Central memory CD8-positive, alpha-beta T cell (primary cell): ENCODE results near the gene SERPIND1.

Experiments
- ATAC-seq: fragments of 150-1000 bp; cut with Tn5 transposase; replicated peaks from 2 replicates; pipeline ENCODE4 v1.10.0; 2022; ENCODE audit warnings: mild to moderate bottlenecking, moderate FRiP score, moderate number of reproducible peaks; ENCODE audit not compliant: poor library complexity, severe bottlenecking; ENCODE audit errors: extremely low read depth
- DNase-seq, 2 donors: peaks; one replicate each; pipeline ENCODE4 v3.0.0; 2021; ENCODE audit warnings: low spot score in 2 of 2
- H3K27ac Mint-ChIP-seq: one replicate; pipeline ENCODE4 v1.8.0; 2022; ENCODE audit warnings: low read depth, mild to moderate bottlenecking, moderate library complexity, mixed read lengths
- H3K27me3 Mint-ChIP-seq: one replicate; pipeline ENCODE4 v1.8.0; 2022; ENCODE audit warnings: mixed read lengths
- H3K36me3 Mint-ChIP-seq: one replicate; pipeline ENCODE4 v1.8.0; 2022; ENCODE audit warnings: mild to moderate bottlenecking, moderate library complexity, mixed read lengths; ENCODE audit not compliant: insufficient read depth
- H3K4me1 Mint-ChIP-seq: one replicate; pipeline ENCODE4 v1.8.0; 2022; ENCODE audit warnings: mixed read lengths
- H3K4me3 Mint-ChIP-seq: one replicate; pipeline ENCODE4 v1.8.0; 2022; ENCODE audit warnings: mild to moderate bottlenecking, moderate library complexity, mixed read lengths
- H3K9me3 Mint-ChIP-seq: one replicate; pipeline ENCODE4 v1.8.0; 2022; ENCODE audit warnings: mixed read lengths

SERPIND1 gene

GRCh38 chr22:20807315-20807752 lies 33.4 kb downstream of the SERPIND1 start:
- Mint-ChIP-seq H3K36me3 (peaks cover 69% of the 10 kb centered on the region), H3K4me1 (peaks cover 10% of the 10 kb centered on the region), H3K27ac (no peak overlapping the region), H3K9me3 (no peaks in the 10 kb centered on the region), H3K4me3 (no peak overlapping the region), H3K27me3 (no peaks in the 10 kb centered on the region)
- DNase-seq (no peak), ATAC-seq (no peak)

- Mint-ChIP-seq H3K9me3 (no peaks in the 10 kb centered on the region), H3K4me1 (peaks cover 10% of the 10 kb centered on the region), H3K27ac (peak overlapping the region; percentile 5), H3K36me3 (peaks cover 63% of the 10 kb centered on the region), H3K27me3 (no peaks in the 10 kb centered on the region), H3K4me3 (no peak overlapping the region)
- ATAC-seq (no peak), DNase-seq (no peak)
Measured at GRCh38 chr22:20808844-20809243, 34.9 kb downstream of the SERPIND1 start.

GRCh38 chr22:20809538-20810185 lies 35.7 kb downstream of the SERPIND1 start:
- Mint-ChIP-seq H3K27me3 (no peaks in the 10 kb centered on the region), H3K9me3 (no peaks in the 10 kb centered on the region), H3K27ac (no peak overlapping the region), H3K36me3 (peaks cover 64% of the 10 kb centered on the region), H3K4me1 (peaks cover 10% of the 10 kb centered on the region), H3K4me3 (no peak overlapping the region)
- DNase-seq: no peak
- no peak for ATAC-seq

GRCh38 chr22:20810645-20811044 lies 36.7 kb downstream of the SERPIND1 start:
- no peak overlapping the region for H3K4me3 Mint-ChIP-seq
- H3K27me3 Mint-ChIP-seq: no peaks in the 10 kb centered on the region
- peak overlapping the region; percentile 46 for H3K27ac Mint-ChIP-seq

GRCh38 chr22:20811171-20811570 lies 37.3 kb downstream of the SERPIND1 start:
- no peak for DNase-seq
- Mint-ChIP-seq H3K27ac (peak overlapping the region; percentile 46), H3K4me1 (peaks cover 10% of the 10 kb centered on the region), H3K27me3 (no peaks in the 10 kb centered on the region), H3K9me3 (no peaks in the 10 kb centered on the region), H3K36me3 (peaks cover 58% of the 10 kb centered on the region), H3K4me3 (no peak overlapping the region)
- ATAC-seq: no peak

More at GRCh38 chr22:20810645-20811044, 36.7 kb downstream of the SERPIND1 start:
- H3K36me3 Mint-ChIP-seq: peaks cover 60% of the 10 kb centered on the region
- H3K4me1 Mint-ChIP-seq: peaks cover 10% of the 10 kb centered on the region
- DNase-seq: no peak
- H3K9me3 Mint-ChIP-seq: no peaks in the 10 kb centered on the region
- peak; percentile 70 for ATAC-seq

GRCh38 chr22:20811971-20812660 lies 38.2 kb downstream of the SERPIND1 start:
- Mint-ChIP-seq H3K4me1 (peaks cover 10% of the 10 kb centered on the region), H3K27me3 (no peaks in the 10 kb centered on the region), H3K4me3 (no peak overlapping the region), H3K27ac (no peak overlapping the region), H3K36me3 (peaks cover 63% of the 10 kb centered on the region), H3K9me3 (no peaks in the 10 kb centered on the region)
- ATAC-seq: no peak
- no peak for DNase-seq

DNA sequence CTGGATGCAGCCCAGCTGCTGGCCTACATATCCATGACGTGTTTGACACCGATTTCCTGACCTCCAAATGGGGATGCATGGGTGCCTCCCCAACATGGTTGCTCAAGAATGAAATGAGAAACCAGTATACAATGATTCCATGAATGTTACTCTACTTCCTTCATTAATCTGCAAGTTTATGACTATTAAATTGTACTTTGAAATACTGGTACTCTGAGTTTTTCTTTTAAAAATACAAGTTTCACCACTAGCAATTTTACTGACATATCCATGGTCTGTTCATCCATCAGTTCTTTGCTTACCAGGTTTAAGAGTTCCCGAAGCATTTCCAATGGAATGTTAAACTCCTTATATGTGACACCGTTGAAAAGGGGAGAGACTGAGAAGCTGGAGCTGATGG lies 39.1 kb downstream of the SERPIND1 start:
- peaks cover 60% of the 10 kb centered on the region for H3K36me3 Mint-ChIP-seq
- H3K27me3 Mint-ChIP-seq: no peaks in the 10 kb centered on the region
- H3K9me3 Mint-ChIP-seq: no peaks in the 10 kb centered on the region
- ATAC-seq (no peak), DNase-seq (no peak)
- H3K4me1 Mint-ChIP-seq: peaks cover 10% of the 10 kb centered on the region
- no peak overlapping the region for H3K4me3 Mint-ChIP-seq
- H3K27ac Mint-ChIP-seq: no peak overlapping the region

GRCh38 chr22:20814221-20814808 lies 40.4 kb downstream of the SERPIND1 start:
- H3K27ac Mint-ChIP-seq: no peak overlapping the region
- no peaks in the 10 kb centered on the region for H3K27me3 Mint-ChIP-seq
- DNase-seq: no peak
- ATAC-seq: no peak
- peaks cover 10% of the 10 kb centered on the region for H3K4me1 Mint-ChIP-seq
- peaks cover 69% of the 10 kb centered on the region for H3K36me3 Mint-ChIP-seq
- H3K9me3 Mint-ChIP-seq: no peaks in the 10 kb centered on the region
- H3K4me3 Mint-ChIP-seq: no peak overlapping the region

DNA sequence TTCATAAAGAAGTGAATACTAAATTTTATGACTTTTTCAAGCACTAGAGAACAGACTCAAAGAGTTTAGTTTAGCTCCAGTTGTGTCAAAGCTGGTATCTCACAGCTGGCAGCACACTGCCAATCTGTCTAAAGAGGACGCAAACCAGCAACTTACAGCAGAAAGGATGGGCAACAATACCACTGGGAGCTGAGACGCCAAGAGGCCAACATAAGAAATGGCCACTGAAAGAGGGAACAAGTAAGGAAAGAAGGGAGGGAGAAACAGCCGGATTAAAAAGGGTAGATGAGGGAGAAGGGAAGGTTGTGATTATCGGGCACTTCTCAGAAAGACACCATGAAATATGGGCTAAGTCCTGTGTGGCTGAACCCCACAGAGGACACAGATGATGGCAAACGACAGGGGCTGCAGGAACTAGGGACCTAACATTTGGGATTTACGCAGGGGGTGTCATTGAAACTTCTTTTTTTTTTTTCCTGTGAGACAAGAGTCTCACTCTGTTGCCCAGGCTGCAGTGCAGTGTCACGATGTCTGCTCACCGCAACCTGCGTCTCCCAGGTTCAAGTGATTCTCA lies 41.7 kb downstream of the SERPIND1 start:
- ATAC-seq: no peak
- Mint-ChIP-seq H3K27me3 (no peaks in the 10 kb centered on the region), H3K27ac (no peak overlapping the region), H3K4me1 (peaks cover 10% of the 10 kb centered on the region), H3K4me3 (no peak overlapping the region), H3K36me3 (peaks cover 68% of the 10 kb centered on the region), H3K9me3 (no peaks in the 10 kb centered on the region)
- DNase-seq: no peak

DNA sequence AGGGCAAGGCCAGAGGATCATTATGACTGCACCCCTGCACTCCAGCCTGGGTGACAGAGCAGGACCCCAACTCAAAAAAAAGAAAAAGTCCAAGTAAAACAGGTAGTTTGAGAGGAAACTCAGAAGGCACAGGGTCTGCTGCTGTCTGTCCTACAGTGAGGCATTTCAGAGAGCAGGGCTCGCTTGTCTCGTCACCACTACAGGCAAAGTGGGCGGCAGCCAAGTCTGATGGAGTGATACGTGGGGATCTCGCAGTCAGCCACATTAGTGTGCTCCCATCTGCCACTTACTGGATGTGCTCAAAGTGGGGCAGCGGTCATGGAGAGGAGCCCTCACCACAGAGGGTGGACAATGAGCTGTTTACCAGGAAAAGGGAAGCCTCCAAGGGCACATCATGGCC lies 42.6 kb downstream of the SERPIND1 start:
- no peak overlapping the region for H3K27ac Mint-ChIP-seq
- H3K4me1 Mint-ChIP-seq: no peaks in the 10 kb centered on the region
- no peak overlapping the region for H3K4me3 Mint-ChIP-seq
- H3K9me3 Mint-ChIP-seq: no peaks in the 10 kb centered on the region
- ATAC-seq (no peak), DNase-seq (no peak)
- H3K27me3 Mint-ChIP-seq: no peaks in the 10 kb centered on the region
- H3K36me3 Mint-ChIP-seq: peaks cover 61% of the 10 kb centered on the region

GRCh38 chr22:20818471-20818870 lies 44.6 kb downstream of the SERPIND1 start:
- DNase-seq (no peak), ATAC-seq (no peak)
- Mint-ChIP-seq H3K4me3 (no peak overlapping the region), H3K9me3 (no peaks in the 10 kb centered on the region), H3K27ac (peak overlapping the region; percentile 17), H3K4me1 (no peaks in the 10 kb centered on the region), H3K36me3 (peaks cover 62% of the 10 kb centered on the region), H3K27me3 (no peaks in the 10 kb centered on the region)

DNA sequence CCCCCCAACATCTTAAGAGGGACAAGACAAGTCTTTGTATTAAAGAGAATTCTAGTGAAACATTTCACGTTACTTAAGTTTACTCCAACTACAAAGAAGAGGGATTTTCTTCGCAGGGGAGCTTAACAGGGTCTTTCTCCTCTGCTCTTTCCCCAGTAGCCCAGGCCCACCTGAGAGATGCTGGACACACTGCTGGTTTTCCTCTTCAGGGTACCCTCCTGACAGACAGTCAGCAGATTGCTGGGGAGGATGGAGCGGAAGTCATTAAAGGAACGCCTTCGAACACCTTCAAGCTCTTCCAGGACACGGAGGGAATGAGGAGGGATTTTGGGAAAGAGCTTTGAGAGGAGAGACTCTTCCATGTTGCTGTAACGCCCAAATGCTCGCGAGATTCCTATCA lies 45.6 kb downstream of the SERPIND1 start:
- DNase-seq (no peak), ATAC-seq (no peak)
- no peak overlapping the region for H3K4me3 Mint-ChIP-seq
- H3K36me3 Mint-ChIP-seq: peaks cover 61% of the 10 kb centered on the region
- no peaks in the 10 kb centered on the region for H3K27me3 Mint-ChIP-seq
- no peaks in the 10 kb centered on the region for H3K9me3 Mint-ChIP-seq
- no peaks in the 10 kb centered on the region for H3K4me1 Mint-ChIP-seq
- H3K27ac Mint-ChIP-seq: no peak overlapping the region
